CD4-positive, alpha-beta memory T cell (primary cell): ENCODE data around the gene FANCI. TPM values are rescaled to one million over a fixed set of nuclear protein-coding genes. Genes with fewer than 3 reads are reported as not detected.

ENCODE experiments used
- CTCF ChIA-PET: fragments of 350-600 bp; sonication (Branson Sonifier 250); formaldehyde crosslinking; loops from one replicate; lab custom pipeline; 2021; ENCODE audit warnings: inconsistent platforms; ENCODE audit not compliant: partially characterized antibody; lab: Charles Lee
- POLR2A ChIA-PET: fragments of 350-600 bp; sonication (Branson Sonifier 250); formaldehyde crosslinking; loops from one replicate; lab custom pipeline; 2021; ENCODE audit not compliant: partially characterized antibody; lab: Charles Lee
- DNase-seq, 5 donors: peaks; one replicate each; pipeline versions ENCODE4 v3.0.0 to v3.0.0-alpha.2; 2020 to 2022; ENCODE audit warnings: mixed read lengths in 1 of 5
- H3K27ac ChIP-seq: one replicate; pipeline ENCODE4 v1.7.0; 2013; ENCODE audit warnings: low read depth, low read length
- H3K27me3 ChIP-seq: 2 replicates; pipeline ENCODE4 v1.7.0; 2013; ENCODE audit warnings: mild to moderate bottlenecking, low read length, moderate library complexity; ENCODE audit not compliant: insufficient read depth
- H3K36me3 ChIP-seq: 2 replicates; pipeline ENCODE4 v1.7.0; 2013; ENCODE audit warnings: mild to moderate bottlenecking, low read length, moderate library complexity; ENCODE audit not compliant: insufficient read depth
- H3K4me1 ChIP-seq: 2 replicates; pipeline ENCODE4 v1.7.0; 2013; ENCODE audit warnings: mild to moderate bottlenecking, low read length, moderate library complexity; ENCODE audit not compliant: insufficient read depth
- H3K4me3 ChIP-seq, 2 donors: one replicate each; pipeline ENCODE4 v1.7.0; 2013; ENCODE audit warnings: low read length in 2 of 2, mild to moderate bottlenecking in 1 of 2
- H3K9me3 ChIP-seq, 2 donors: one replicate each; pipeline ENCODE4 v1.7.0; 2013; ENCODE audit warnings: low read length in 2 of 2, control low read depth in 1 of 2; ENCODE audit not compliant: control insufficient read depth in 1 of 2
- H3K27ac Mint-ChIP-seq, 7 donors: one replicate each; pipeline ENCODE4 v1.8.0; 2020 to 2021; ENCODE audit warnings: mixed read lengths in 7 of 7, mild to moderate bottlenecking in 6 of 7, inconsistent platforms in 3 of 7, moderate library complexity in 3 of 7
- H3K27me3 Mint-ChIP-seq, 2 donors: one replicate each; pipeline ENCODE4 v1.8.0; 2020 to 2021; ENCODE audit warnings: mixed read lengths in 2 of 2
- H3K36me3 Mint-ChIP-seq, 2 donors: one replicate each; pipeline ENCODE4 v1.8.0; 2020 to 2021; ENCODE audit warnings: mixed read lengths in 2 of 2, inconsistent platforms in 1 of 2, mild to moderate bottlenecking in 1 of 2
- H3K4me1 Mint-ChIP-seq, 4 donors: one replicate each; pipeline ENCODE4 v1.8.0; 2020 to 2021; ENCODE audit warnings: mixed read lengths in 4 of 4, mild to moderate bottlenecking in 1 of 4
- H3K4me3 Mint-ChIP-seq, 8 donors: one replicate each; pipeline ENCODE4 v1.8.0; 2020 to 2021; ENCODE audit warnings: mixed read lengths in 8 of 8, mild to moderate bottlenecking in 7 of 8, moderate library complexity in 6 of 8, inconsistent platforms in 3 of 8
- H3K9me3 Mint-ChIP-seq, 8 donors: one replicate each; pipeline ENCODE4 v1.8.0; 2020 to 2021; ENCODE audit warnings: mixed read lengths in 8 of 8, mild to moderate bottlenecking in 5 of 8, inconsistent platforms in 3 of 8, moderate library complexity in 1 of 8
- intact Hi-C: fragments of 100-400 bp; cut with micrococcal nuclease; formaldehyde crosslinking; loops from one replicate; pipeline ENCODE4 v1.15.1; 2023
- polyA plus RNA-seq, 2 donors: library from polyadenylated mRNA; unstranded; fragments of 300-500 nt; fragmentation: Illumina TruSeq; gene quantifications; one replicate each; pipeline ENCODE4 v1.2.3, GENCODE V29; 2021
- total RNA-seq, 2 experiments: library from RNA; stranded (reverse); gene quantifications; one replicate each; pipeline ENCODE4 v1.2.3, GENCODE V29; 2021

FANCI gene
- total and polyA plus RNA-seq, 4 experiments from 2014 or later: 3.9 to 19.0 (median 8.5) TPM

DNA sequence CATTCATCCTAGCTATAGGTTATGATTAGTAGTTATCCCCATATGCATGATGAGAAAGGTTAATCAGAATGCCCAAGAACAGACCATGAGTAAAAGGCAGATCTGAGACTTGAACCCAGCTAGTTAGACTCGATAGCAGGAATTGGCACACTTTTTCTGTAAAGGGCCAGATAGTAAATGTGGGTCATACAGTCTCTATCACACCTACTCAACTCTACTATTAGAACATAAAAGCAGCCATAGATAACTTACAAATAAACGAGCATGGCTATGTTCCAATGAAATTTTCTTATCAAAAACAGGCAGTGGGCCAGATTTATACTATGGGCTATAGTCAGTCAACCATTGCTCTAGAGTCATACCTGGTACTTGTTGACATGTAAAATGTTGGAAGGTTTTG lies 66.2 kb downstream of the FANCI start:
- Histone ChIP-seq H3K4me3 (no peak overlapping the region), H3K36me3 (no peaks in the 10 kb centered on the region), H3K27me3 (no peaks in the 10 kb centered on the region), H3K9me3 (no peaks in the 10 kb centered on the region), H3K27ac (no peak overlapping the region), H3K4me1 (no peaks in the 10 kb centered on the region)
- intact Hi-C loops: no loop called here
- H3K27ac Mint-ChIP-seq: peak overlapping the region in 6 of 7 donors; percentile 6 to 80 (median 39)
- H3K9me3 Mint-ChIP-seq: peaks cover 0 to under 1% (median 0%) of the 10 kb centered on the region in 8 donors
- no peaks in the 10 kb centered on the region for H3K27me3 Mint-ChIP-seq
- ChIA-PET CTCF (no interaction called here), POLR2A (interaction anchor here (1.0 kb wide), 1 partner anchor 26 kb away, joined by 3 read pairs; no protein-coding TSS in a partner anchor)
- no peak overlapping the region for H3K4me3 Mint-ChIP-seq
- H3K36me3 Mint-ChIP-seq: peaks cover 4 to 23% of the 10 kb centered on the region in 2 donors
- H3K4me1 Mint-ChIP-seq: peaks cover 0 to 5% (median 4%) of the 10 kb centered on the region in 4 donors
- DNase-seq: no peak

DNA sequence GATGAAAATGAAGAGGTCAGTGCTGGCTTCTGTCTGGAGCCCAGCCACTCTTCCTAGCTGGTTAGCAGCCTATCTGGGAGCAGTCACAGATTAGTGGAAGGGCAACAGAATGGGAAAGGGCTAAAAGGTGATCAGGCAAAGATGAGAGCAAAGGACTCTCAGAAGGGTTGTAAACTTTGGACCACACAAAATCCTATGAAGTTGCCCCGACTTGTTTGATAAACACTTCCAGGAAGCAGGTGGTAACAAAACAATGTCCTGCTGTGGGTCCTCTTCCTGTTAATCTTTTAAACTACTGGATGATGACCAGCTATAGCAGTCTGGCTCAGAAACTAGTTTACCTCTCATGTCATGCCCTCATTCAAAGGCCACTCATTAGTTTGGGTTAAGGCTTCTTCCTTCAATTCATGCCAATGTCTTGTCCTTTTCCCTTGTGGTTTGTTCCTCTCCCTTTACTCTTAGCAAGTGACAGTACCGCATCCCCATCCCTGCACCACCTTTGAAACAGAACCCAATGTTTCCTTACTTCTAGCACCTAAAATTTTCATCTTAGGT lies 71.7 kb downstream of the FANCI start:
- H3K4me3 Mint-ChIP-seq: no peak overlapping the region
- ChIA-PET POLR2A (no interaction called here), CTCF (no interaction called here)
- Histone ChIP-seq H3K27ac (no peak overlapping the region), H3K4me1 (no peaks in the 10 kb centered on the region), H3K9me3 (no peaks in the 10 kb centered on the region), H3K36me3 (peaks cover 46% of the 10 kb centered on the region), H3K4me3 (no peak overlapping the region), H3K27me3 (no peaks in the 10 kb centered on the region)
- H3K27ac Mint-ChIP-seq: peak overlapping the region; percentile 4 to 89 (median 55)
- no peaks in the 10 kb centered on the region for H3K27me3 Mint-ChIP-seq
- H3K9me3 Mint-ChIP-seq: peaks cover 0 to 3% (median 0%) of the 10 kb centered on the region in 8 donors
- H3K36me3 Mint-ChIP-seq: peaks cover 39 to 68% of the 10 kb centered on the region in 2 donors
- no peak for DNase-seq
- intact Hi-C loops: no loop called here
- peaks cover 9 to 15% (median 11%) of the 10 kb centered on the region in 4 donors for H3K4me1 Mint-ChIP-seq

DNA sequence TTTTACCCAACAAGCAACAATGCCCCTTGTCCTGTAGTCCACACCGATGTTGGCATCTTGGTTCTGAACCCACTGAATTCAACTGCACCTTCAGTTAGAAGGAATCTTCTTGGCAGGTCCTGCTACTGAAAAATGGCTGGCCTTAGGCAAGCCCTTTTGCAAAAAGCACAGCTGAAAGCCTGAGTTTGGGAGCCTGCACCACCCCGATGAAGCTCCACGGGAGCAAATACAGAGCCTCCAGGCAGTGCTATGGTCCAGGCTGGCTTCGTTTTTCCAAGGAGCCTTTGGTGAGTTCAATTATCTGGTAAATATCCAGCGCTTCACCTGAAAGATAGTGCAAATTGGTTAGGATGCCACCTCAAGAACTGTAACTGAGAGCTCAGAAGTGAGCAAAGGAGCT lies 72.7 kb downstream of the FANCI start:
- intact Hi-C loops: no loop called here
- peaks cover 56% of the 10 kb centered on the region for H3K36me3 ChIP-seq
- no peak overlapping the region for H3K4me3 Mint-ChIP-seq
- peaks cover 44 to 77% of the 10 kb centered on the region in 2 donors for H3K36me3 Mint-ChIP-seq
- H3K27ac Mint-ChIP-seq: peak overlapping the region in 4 of 7 donors; percentile 55 to 69 (median 60)
- H3K4me1 ChIP-seq: no peaks in the 10 kb centered on the region
- H3K27me3 ChIP-seq: no peaks in the 10 kb centered on the region
- no peak overlapping the region for H3K27ac ChIP-seq
- CTCF ChIA-PET: no interaction called here
- peaks cover 9 to 15% (median 11%) of the 10 kb centered on the region in 4 donors for H3K4me1 Mint-ChIP-seq
- no peaks in the 10 kb centered on the region for H3K27me3 Mint-ChIP-seq
- H3K9me3 Mint-ChIP-seq: peaks cover 0 to 3% (median 0%) of the 10 kb centered on the region in 8 donors
- H3K4me3 ChIP-seq: no peak overlapping the region
- POLR2A ChIA-PET: interaction anchor here (1.1 kb wide), 1 partner anchor 13 kb away, joined by 3 read pairs; no protein-coding TSS in a partner anchor
- H3K9me3 ChIP-seq: no peaks in the 10 kb centered on the region
- no peak for DNase-seq

DNA sequence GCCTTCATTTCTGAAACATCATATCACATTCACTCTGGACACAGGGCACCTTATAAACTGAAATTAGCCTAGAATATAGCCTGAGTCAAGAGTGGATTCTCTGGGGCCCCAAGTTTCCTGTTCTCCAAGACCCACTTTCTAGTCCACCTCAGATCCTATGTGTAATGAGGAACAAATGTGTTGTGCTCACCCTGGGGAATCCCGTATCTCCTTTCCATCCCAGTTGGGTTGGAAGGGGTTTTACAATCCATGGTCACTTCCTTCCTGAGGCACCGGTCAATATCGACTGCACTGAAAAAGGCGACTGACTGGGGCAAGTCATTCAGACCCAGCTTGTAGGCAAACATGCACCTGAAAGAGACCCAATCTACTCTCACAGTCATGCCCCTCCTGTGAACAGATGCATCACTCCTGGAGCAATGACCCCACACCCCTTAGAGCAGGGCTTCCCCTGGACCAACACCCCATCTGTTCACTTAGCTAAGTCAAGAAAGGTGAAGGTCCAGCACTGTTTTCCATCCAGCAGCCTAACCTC lies 73.5 kb downstream of the FANCI start:
- peaks cover 51 to 82% of the 10 kb centered on the region in 2 donors for H3K36me3 Mint-ChIP-seq
- intact Hi-C loops: no loop called here
- no peaks in the 10 kb centered on the region for H3K27me3 Mint-ChIP-seq
- H3K27me3 ChIP-seq: no peaks in the 10 kb centered on the region
- H3K36me3 ChIP-seq: peaks cover 64% of the 10 kb centered on the region
- no peak overlapping the region for H3K27ac ChIP-seq
- peak overlapping the region in 5 of 7 donors; percentile 2 to 67 (median 38) for H3K27ac Mint-ChIP-seq
- no peak for DNase-seq
- ChIA-PET POLR2A (interaction anchor here (1.1 kb wide), 1 partner anchor 12 kb away, joined by 3 read pairs; no protein-coding TSS in a partner anchor), CTCF (interaction anchor here (1.4 kb wide), 1 partner anchor 14 kb away, joined by 3 read pairs; no protein-coding TSS in a partner anchor)
- H3K4me3 Mint-ChIP-seq: no peak overlapping the region
- H3K4me3 ChIP-seq: no peak overlapping the region
- H3K9me3 Mint-ChIP-seq: peaks cover 0 to 3% (median 0%) of the 10 kb centered on the region in 8 donors
- peaks cover 9 to 17% (median 11%) of the 10 kb centered on the region in 4 donors for H3K4me1 Mint-ChIP-seq
- H3K9me3 ChIP-seq: no peaks in the 10 kb centered on the region
- no peaks in the 10 kb centered on the region for H3K4me1 ChIP-seq

DNA sequence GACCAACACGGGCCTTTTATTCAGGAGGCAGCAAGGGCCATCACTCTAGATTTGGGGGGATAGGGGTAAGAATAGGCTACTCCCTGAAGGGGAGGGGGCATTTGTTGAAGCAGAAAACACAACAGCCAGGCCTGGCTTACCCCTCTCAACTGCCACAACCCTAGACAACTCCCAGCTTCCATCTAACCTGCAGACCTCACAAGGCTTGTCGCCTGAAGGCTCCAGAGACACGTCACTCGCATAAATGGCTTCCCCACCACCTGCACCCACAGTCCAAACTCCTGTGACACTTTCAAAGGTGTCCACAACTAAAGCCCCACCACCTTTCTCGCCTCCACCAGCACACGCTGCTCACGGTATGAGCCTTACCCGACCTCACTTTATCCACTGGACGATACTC lies 75.9 kb downstream of the FANCI start:
- ChIA-PET POLR2A (interaction anchor here (0.8 to 1.5 kb wide), 3 partner anchors 8 to 15 kb away, joined by 3 to 4 read pairs (median 3); no protein-coding TSS in a partner anchor), CTCF (interaction anchor here (0.6 kb wide), 1 partner anchor 33 kb away, joined by 3 read pairs; no protein-coding TSS in a partner anchor)
- Mint-ChIP-seq H3K36me3 (peaks cover 60 to 89% of the 10 kb centered on the region in 2 donors), H3K4me1 (peaks cover 8 to 23% (median 10%) of the 10 kb centered on the region in 4 donors), H3K27me3 (no peaks in the 10 kb centered on the region), H3K27ac (peak overlapping the region in 4 of 7 donors; percentile 2 to 78 (median 64)), H3K9me3 (peaks cover 0 to 3% (median 0%) of the 10 kb centered on the region in 8 donors), H3K4me3 (no peak overlapping the region)
- DNase-seq: no peak
- Histone ChIP-seq H3K27ac (no peak overlapping the region), H3K4me1 (no peaks in the 10 kb centered on the region), H3K9me3 (no peaks in the 10 kb centered on the region), H3K27me3 (no peaks in the 10 kb centered on the region), H3K4me3 (no peak overlapping the region), H3K36me3 (peaks cover 88% of the 10 kb centered on the region)
- intact Hi-C loops: no loop called here

DNA sequence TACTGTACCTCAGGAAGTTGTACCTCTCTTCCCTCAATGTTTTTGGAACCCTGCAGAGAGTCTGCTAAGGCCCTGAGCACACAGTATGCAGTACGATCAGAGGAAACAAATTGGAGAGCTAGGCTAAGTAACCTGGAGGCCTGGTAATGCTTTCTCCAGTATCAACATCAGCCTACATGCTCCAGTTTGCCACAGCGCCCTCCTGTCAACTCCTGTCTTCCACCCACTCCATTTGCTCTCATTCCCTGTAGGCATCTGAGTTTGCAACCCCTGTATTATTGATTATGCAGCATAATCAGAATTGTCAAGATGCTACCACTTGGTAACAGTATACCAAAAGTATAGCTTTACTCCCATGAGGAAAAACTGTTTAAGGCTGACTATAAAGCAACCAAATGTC lies 76.4 kb downstream of the FANCI start:
- H3K27ac Mint-ChIP-seq: peak overlapping the region in 1 of 7 donors; percentile 57
- Histone ChIP-seq H3K9me3 (no peaks in the 10 kb centered on the region), H3K36me3 (peaks cover 93% of the 10 kb centered on the region), H3K27me3 (no peaks in the 10 kb centered on the region), H3K27ac (no peak overlapping the region), H3K4me3 (no peak overlapping the region), H3K4me1 (no peaks in the 10 kb centered on the region)
- peaks cover 0 to 2% (median 0%) of the 10 kb centered on the region in 8 donors for H3K9me3 Mint-ChIP-seq
- POLR2A ChIA-PET: interaction anchor here (0.8 to 1.5 kb wide), 3 partner anchors 9 to 15 kb away, joined by 3 to 4 read pairs (median 3); no protein-coding TSS in a partner anchor
- CTCF ChIA-PET: no interaction called here
- no peak for DNase-seq
- peaks cover 65 to 91% of the 10 kb centered on the region in 2 donors for H3K36me3 Mint-ChIP-seq
- no peak overlapping the region for H3K4me3 Mint-ChIP-seq
- H3K27me3 Mint-ChIP-seq: no peaks in the 10 kb centered on the region
- intact Hi-C loops: no loop called here
- peaks cover 5 to 28% (median 12%) of the 10 kb centered on the region in 4 donors for H3K4me1 Mint-ChIP-seq
